Activated CD4-positive, alpha-beta T cell treated with anti-CD3 and anti-CD28 coated beads for 4 hours (primary cell): ENCODE measurements around the gene CAND1.
"Not testable (repeated sequence)": the region's sequence is repeated elsewhere in the genome, so short reads cannot be mapped to it uniquely, and the experiment has no call there.

Experiments
- DNase-seq, 2 donors: peaks; one replicate each; pipeline ENCODE4 v3.0.0-alpha.2; 2020

The CAND1 gene

DNA sequence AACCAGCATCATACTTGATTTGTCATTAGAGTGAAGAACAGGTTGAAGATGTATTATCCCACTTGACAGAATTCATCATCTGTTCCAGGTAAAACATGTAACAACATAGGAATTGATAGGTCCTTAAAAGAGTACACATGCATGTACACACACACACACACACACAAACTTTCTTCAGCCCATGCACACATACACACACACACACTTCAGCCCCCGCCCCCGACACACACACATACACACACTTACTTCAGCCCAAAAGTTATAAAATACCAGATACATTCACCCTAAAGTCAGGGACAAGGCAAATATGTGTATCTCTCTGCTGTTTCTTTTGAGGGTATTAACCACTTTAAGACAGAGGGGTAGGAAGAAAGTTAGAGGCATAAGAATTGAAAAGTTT is 15.4 kb downstream of the CAND1 start:
- DNase-seq = no peak

DNA sequence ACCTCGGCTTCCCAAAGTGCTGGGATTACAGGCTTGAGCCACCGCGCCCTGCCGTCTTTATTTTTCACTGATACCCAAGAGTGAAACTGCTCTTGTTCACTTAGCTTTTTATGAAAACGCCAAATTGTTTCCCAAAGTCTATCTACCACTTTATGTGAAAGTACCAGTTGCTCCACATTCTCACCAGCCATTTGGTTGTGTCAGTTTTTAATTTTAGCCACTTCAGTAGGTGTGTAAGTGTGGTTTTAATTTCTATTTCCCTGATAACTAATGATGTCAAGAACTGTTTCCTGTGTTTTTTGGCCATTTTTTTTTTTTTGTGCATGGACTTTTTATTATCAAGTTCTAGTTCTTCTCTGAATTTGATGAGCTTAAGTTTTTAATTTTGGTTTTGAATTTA is 17.1 kb downstream of the CAND1 start:
- DNase-seq = no peak

DNA sequence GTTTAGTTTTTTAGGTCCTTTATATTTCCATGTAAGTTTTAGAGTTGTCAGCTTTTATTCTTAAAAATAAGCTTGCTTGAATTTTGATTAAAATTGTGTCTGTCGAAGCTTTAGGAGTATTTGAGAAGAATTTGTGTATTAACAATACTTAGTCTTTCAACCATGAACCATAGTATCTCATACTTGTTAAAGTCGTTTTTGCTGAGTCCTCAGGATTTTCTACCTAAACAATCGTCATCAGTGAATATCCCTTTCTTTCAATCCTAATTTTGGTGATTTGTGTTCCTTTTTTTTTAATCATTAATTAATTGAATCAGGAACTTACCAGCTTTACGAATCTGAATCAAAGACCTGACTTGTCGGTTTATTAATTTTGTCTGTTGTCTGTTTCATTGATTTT is 18.2 kb downstream of the CAND1 start:
- DNase-seq = no peak

DNA sequence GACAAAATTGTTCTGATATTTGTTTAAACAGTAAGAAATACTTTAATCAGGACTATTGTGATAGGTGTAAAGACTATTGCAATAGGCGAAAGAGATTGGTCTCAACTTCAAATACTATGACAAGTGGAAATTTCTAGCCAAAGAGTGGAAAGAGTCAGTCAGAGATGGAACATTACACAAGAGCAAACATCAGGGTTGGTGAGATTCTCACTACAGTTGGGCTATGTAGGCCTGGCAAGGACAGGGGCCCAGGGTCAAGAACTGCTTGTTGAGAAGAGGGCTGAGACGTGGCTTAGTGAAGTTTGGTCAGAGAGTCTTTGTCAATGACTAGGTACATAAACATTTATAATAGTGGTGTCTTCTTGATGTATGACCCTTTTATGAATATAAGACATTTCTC is 19.4 kb downstream of the CAND1 start:
- no peak for DNase-seq

DNA sequence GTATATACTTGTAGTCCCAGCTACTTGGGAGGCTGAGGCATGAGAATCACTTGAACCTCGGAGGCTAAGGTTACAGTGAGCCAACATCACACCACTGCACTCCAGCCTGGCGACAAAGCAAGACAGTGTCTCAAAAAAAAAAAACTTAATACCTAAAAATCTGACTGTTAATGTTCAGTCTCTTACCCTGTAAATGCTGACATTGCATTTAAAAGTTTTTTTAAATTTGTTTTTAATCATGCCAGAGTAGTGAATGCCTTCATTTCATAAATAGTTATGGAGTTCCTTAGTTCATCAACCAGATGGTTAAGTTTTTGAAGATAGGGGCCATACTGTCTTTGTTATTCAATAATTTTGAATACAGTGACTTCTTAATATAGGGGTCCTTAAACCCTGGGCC is 21.2 kb downstream of the CAND1 start:
- DNase-seq = no peak

DNA sequence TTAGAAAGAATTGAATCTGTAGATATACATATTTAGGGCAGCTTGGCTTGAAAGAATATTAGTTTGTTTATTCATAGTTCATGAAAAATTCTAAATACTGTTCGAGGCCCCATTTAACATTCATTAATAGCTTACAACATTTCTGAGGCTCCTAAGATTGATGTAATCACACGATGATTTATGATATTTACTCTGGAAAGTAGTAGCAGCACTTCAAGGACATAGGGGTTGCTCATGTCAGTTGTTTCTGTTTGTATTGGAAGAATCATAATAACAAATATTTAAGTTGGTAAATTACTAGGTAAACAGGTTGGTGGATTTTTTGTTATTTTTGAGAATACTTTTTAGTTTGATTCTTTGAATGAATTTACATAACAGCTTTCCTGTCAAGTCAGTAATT is 30.4 kb downstream of the CAND1 start:
- no peak for DNase-seq

DNA sequence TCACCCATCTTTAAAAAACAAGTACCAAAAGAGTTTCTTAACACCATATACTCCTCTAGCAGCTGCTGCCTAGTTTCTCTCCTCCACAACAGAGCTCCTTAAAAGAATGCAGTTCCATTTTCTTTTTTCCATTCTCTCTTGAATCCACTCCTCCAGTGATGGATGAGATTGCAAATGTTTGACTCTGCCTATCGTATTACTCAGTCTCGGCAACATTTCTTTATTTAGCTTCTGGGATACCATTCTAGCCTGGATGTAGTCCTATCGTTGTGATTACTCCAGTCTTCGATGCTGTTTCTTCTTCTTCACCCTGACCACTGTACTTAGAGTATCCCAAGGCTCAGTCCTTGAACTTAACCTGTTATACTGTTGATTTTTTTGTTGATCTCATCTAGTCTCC is 30.8 kb downstream of the CAND1 start:
- DNase-seq = no peak

DNA sequence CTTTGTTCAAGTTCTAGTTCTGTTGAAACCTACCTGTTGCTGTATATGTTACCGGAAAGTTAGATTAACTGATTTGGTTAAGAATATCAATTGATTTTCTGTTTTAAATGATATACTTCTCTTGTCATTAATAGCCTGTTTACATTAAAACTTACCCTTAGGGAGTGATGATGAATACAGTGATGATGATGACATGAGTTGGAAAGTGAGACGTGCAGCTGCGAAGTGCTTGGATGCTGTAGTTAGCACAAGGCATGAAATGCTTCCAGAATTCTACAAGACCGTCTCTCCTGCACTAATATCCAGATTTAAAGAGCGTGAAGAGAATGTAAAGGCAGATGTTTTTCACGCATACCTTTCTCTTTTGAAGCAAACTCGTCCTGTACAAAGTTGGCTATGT is 33.0 kb downstream of the CAND1 start:
- no peak for DNase-seq

DNA sequence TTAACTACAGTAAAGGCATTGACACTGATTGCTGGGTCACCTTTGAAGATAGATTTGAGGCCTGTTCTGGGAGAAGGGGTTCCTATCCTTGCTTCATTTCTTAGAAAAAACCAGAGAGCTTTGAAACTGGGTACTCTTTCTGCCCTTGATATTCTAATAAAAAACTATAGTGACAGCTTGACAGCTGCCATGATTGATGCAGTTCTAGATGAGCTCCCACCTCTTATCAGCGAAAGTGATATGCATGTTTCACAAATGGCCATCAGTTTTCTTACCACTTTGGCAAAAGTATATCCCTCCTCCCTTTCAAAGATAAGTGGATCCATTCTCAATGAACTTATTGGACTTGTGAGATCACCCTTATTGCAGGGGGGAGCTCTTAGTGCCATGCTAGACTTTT is 36.4 kb downstream of the CAND1 start:
- DNase-seq = no peak

DNA sequence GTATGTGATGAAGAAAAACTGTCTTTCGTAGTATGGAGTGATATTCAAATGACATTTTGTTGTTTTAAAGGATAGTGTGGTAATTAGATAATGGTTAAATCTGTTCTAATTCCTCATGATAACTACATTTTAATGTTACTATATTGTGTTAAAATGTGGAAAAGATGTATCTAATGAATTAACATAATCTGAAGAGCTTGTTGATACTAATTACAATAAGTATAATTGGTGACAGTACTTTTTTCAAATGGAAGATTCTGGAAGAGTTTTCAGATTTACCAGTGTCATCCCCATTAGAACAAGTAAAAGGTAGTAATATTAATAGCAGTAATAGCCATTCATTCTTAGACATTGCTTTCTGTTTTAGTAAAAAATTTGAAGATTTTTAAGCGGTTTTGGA is 37.6 kb downstream of the CAND1 start:
- DNase-seq = no peak

DNA sequence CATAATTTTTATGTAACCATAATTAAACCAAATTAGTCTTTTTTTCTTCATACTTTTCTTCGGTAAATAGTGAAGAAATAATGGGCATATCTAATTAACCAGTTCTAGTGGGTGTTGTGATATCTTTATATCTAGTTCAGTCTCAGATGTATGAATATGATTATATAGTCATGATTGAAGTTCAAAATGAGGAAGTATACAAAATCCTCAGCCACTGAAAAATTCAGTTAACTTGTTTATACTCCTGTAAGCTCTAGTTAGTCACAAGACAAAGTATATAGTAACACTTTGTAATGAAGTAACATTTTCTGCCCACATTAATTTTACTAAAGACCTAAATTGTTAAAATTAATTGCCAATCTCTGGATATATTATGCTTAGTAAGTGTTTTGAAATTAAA is 46.5 kb downstream of the CAND1 start:
- no peak for DNase-seq

DNA sequence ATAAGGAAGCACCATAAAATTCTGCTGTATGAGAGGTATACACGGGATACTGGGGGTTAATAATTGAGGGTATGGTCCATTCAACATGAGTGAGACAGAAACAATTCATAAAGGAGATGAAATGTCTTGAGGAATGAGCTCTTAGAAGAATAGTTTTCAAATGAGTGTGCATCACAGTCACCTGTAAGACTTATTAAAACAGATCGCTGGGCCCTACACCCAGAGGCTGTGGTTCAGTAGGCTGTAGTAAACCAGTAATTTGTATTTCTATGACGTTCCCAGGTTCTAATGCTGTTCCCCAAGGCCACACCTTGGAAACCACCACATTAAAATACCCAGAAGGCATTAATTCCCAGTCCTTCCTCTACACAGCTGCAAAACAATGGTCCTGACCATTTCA is 49.6 kb downstream of the CAND1 start:
- DNase-seq = no peak

DNA sequence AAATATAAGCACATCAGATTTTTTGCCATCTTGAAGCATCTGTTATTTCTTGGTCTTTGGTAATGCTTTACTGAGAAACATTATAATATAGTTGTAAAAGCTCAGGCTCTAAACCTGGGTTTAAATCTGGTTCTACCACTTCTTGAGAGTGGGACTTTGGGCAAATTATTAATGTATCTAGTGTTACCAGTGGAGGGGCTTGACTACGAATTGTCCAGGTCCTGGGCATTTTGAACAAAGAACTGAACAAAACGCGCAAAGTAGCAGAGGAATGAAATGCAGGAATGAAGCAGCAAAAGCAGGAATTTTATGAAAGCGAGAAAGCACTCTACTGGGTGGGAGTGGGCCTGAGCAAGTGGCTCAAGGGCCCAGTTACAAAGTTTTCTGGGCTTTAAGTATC is 50.8 kb downstream of the CAND1 start:
- no peak for DNase-seq

DNA sequence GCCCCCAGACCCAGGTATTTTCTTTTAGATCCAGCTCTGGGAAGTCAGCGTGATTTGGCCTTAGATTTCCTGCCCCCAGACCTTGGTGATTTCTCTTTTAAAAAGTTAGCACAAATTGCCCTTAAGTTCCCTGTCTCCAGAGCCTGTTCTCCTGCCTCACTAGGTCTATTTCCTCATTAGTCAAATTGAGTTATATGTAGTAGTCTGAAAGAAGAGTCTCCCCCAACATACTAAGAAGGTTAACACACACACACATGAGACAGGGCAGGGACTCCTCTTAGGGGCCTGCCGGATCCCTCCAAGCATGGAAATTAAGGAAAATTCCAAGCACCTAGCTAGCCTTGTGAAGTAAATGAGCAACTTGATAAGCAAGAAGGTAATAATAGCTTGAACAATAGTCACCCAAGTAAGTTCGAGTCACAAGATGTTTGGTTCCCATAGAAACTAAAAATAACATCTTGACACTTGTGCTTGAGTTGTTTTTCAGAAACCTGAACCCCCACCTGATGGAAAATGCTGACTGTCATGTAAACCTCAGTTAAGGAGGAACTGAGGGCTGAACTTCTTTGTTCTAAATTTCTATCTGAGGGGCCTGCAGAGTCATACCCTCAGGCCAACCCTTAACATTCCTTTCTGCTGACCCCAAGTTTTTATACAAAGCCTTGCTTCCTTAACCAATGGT is 51.6 kb downstream of the CAND1 start:
- DNase-seq = no peak

DNA sequence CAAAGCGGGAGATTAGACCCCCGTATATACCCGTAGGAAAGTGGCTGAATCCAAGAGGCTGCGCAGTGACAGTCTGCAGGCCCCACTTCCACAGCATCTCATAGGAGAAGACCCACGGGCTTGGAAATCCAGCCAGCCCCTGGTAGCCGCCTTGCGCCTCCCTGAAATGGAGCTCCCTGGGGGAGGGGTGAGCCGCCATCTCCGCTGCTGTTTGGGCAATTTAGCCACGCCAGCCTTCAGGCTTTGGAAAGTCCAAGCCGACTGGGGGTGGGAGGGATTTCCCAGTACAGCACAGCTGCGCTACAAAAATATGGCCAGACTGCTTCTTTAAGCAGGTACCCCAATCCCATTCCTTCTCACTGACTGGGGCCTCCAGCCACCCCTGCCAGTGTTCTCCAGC is 53.4 kb downstream of the CAND1 start:
- DNase-seq = no peak

DNA sequence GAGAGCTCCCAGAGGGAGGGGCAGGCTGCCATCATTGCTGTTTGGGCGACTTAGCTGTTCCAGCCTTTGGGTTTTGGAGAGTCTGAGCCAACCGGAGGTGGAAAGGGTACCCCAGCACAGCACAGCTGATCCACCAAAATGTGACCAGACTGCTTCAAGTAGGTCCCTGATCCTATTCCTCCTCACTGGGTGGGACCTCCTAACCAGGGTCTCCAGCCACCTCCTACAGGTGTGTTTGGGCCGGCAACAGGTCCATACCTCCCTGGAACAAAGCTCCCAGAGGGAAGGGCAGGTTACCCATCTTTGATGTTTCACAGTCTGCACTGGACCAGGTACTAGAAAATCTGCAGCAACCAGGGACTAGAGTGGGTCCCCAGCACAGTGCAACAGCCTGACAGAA is 53.8 kb downstream of the CAND1 start:
- DNase-seq = no peak

DNA sequence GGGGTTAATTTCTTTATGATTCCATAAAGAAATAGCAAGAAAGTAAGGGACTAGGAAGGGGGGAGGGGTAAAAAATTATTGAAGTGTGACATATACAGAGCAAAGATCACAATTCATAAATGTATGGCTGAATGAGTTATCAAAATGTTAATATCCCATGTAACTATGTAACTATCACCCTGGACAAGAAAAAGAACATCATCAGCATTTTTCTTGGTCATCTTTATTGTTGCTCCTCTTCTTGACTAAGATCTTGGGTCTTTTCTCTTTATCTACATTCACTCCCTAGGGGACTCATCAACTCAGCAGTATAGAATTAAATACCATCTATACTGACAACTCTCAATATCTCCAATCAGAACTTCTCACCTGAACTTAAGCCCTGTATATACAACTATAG is 57.5 kb downstream of the CAND1 start:
- DNase-seq = no peak

DNA sequence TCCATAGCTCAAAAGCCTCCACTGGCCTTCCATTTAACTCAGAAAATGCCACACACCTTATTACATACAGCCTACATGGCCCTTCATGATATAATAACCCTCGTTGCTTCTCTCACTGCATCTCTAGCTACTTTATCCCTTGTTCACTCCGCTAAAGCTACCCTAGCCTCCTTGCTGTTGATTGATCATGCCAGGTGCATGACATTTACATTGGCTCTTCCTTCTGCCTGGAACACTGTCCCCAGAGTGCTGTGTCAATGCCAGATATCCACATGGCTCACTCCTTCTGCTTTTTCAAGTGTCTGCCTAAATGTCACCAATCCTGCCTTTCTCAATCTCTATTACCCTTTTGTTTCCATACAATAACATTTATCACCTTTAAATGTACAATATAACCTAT is 58.3 kb downstream of the CAND1 start:
- DNase-seq = no peak

DNA sequence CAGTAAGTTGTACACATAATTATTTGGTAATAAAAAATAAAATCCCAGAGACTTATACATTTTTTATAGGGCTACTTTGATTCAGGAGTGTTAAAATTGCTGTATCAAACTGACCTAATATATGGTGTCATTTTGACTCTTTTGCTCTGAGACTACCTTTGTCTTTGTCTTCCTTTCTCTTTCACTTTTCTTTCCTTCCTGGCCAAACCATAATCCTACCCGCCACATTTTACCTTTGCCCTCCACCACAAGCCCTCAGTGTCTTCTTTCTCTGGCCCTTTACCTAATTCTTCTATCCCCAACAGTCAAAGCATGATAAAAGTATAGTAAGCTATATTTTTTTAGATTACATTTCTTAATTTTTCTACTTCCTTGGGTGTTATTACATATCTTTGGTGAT is 62.0 kb downstream of the CAND1 start:
- no peak for DNase-seq

DNA sequence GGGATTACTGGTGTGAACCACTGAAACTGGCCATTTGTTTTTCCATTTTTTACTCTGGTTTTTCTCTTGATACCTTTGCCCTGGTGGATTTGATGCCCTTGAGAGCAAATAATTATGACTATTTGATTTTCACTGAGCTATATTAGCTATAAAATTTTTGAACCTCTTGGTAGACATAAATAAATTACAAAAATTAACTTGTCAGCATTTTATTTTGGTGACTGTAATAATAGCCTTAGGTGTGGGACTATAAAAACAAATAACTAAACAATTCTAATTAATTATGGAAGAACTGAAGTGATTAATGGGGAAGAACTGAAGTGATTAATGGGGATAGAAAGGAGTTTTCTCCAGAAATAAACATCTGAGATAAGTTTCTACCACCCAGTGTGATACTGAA is 62.7 kb downstream of the CAND1 start:
- no peak for DNase-seq

DNA sequence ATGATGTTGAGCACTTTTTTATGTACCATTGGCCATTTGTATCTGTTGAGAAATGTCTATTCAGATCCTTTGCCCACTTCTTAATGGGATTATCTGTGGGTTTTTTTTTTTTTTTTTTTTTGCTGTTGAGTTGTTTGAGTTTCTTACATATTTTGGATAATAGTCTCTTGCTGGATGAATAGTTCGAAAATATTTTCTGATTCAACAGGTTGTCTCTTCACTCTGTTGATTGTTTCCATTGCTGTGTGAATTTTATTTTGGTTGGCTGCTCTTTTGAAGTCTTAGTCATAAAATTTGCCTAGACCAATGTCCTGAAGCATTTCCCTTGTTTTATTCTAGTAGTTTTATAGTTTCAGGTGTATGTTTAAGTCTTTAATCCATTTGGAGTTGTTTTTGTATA is 64.5 kb downstream of the CAND1 start:
- DNase-seq = no peak

DNA sequence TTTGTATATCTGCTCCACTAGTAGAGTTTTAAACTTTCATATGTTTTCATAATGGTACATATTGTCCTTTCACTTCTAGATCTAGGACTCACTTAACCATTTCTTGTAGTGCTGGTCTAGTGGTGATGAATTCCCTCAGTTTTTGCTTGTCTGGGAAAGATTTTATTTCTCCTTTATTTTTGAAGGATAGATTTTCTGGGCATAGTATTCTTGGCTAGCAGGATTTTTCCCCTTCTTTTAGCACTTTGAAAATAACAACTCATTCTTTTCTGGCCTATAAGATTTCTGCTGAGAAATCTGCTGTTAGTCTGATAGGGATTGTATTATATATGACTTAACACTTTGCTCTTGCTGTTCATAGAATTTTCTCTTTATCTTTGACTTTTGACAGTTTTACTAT is 69.3 kb downstream of the CAND1 start:
- DNase-seq = no peak

DNA sequence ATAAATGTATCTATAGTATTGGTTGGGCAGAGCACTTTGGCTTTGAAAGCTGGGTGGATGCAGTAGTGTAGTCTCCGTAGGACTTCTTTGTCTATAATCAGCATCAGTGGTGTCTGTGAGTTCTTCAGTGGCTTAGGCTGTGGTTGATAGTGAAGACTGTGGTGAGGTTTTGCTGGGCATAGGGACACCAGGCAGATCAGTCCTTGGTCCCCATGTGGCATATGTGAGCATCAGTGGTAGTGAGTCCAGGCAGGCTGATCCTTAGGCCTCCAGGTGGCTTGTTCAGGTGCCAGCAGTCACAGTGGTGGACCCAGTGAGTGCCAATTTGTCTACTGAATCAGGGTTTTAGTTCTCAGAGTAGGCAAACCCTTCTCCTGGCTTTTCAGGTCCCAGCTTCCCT is 70.4 kb downstream of the CAND1 start:
- DNase-seq = no peak

DNA sequence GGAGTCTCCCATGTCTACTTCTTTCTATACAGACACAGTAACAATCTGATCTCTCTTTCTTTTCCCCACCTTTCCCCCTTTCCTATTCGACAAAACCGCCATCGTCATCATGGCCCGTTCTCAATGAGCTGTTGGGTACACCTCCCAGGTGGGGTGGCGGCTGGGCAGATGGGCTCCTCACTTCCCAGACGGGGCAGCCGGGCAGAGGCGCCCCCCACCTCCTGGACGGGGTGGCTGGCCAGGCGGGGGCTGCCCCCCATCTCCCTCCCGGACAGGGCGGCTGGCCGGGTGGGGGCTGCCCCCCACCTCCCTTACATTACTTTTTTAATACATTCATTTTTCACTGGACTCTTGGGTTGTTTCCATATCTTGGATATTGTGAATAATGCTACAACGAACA is 71.9 kb downstream of the CAND1 start:
- DNase-seq = not testable (repeated sequence)

DNA sequence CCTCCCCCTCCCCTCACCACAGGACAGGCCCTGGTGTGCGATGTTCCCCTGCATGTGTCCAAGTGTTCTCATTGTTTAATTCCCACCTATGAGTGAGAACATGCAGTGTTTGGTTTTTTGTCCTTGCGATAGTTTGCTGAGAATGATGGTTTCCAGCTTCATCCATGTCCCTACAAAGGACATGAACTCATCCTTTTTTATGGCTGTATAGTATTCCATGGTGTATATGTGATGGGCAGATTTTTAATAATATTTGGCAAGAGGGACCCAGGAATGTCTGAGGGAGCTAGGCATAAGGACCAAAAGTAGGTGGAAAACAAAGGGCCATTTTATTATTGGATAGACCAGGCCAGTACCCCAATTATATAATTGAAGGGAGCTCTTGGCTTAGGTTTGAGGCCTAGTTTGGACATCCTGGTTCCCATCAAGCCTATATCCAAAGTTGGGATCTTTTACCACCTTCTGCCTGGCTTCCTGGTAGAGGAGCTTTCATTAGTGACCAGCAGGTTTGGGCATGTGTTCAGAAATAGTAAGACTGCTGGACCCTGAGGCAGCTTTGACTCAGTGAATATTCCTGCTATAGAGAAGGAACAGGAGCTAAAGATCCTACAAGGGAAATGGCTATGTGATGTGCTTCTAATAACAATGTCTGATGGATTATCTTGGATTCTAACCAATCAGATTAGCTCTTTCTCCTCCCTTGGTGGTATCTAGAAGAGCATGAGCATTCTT is 76.0 kb downstream of the CAND1 start:
- no peak for DNase-seq
